NCI-H2196 treated with DMSO at 0.1 percent for 48 hours (cell line): Measurements from ENCODE around the gene ZNF84.

ENCODE experiments used
- DNase-seq: peaks from one replicate; lab custom pipeline; 2025; ENCODE audit not compliant: unreplicated experiment; lab: John Stamatoyannopoulos, UW

Gene ZNF84

GRCh38 chr12:133037207-133038005 lies at the start of gene ZNF84:
ZNF84 (plus strand) TSS chr12:133037509; CDS start chr12:133041468, 3,959 bp downstream.
- peak; percentile 97 for DNase-seq

- DNase-seq: no peak
Measured at GRCh38 chr12:132998741-132999140, 38.6 kb upstream of the ZNF84 start.

GRCh38 chr12:133010657-133011297 lies 26.5 kb upstream of the ZNF84 start:
- no peak for DNase-seq

GRCh38 chr12:133023566-133023965 lies 13.7 kb upstream of the ZNF84 start:
- DNase-seq: no peak

GRCh38 chr12:133026996-133027395 lies 10.3 kb upstream of the ZNF84 start:
- no peak for DNase-seq

GRCh38 chr12:133038118-133038709 lies 905 bp downstream of the ZNF84 start:
- no peak for DNase-seq

- no peak for DNase-seq
Measured at GRCh38 chr12:133046698-133047097, 9.4 kb downstream of the ZNF84 start.

- DNase-seq: no peak
Measured at GRCh38 chr12:133057446-133057845, 20.1 kb downstream of the ZNF84 start.

- no peak for DNase-seq
Measured at GRCh38 chr12:133058203-133059113, 21.1 kb downstream of the ZNF84 start.

- no peak for DNase-seq
Measured at GRCh38 chr12:133061954-133062353, 24.6 kb downstream of the ZNF84 start.

- no peak for DNase-seq
Measured at GRCh38 chr12:133063556-133063955, 26.2 kb downstream of the ZNF84 start.

GRCh38 chr12:133073836-133074235 lies 36.5 kb downstream of the ZNF84 start:
- DNase-seq: no peak

GRCh38 chr12:133080026-133080367 lies 42.7 kb downstream of the ZNF84 start:
- peak; percentile 97 for DNase-seq

GRCh38 chr12:133080368-133081158 lies 43.3 kb downstream of the ZNF84 start, which contains the start of gene ZNF140:
ZNF140 (plus strand) TSS chr12:133080923; CDS start chr12:133081321, 398 bp downstream.
- DNase-seq: peak; percentile 96

GRCh38 chr12:133081159-133081780 lies 44.0 kb downstream of the ZNF84 start:
- no peak for DNase-seq

- DNase-seq: no peak
Measured at GRCh38 chr12:133083345-133083744, 46.0 kb downstream of the ZNF84 start.

GRCh38 chr12:133105620-133106019 lies 68.3 kb downstream of the ZNF84 start:
- DNase-seq: no peak

GRCh38 chr12:133106253-133106652 lies 68.9 kb downstream of the ZNF84 start:
- DNase-seq: no peak

GRCh38 chr12:133107121-133107520 lies 69.8 kb downstream of the ZNF84 start:
- no peak for DNase-seq

GRCh38 chr12:133108150-133108549 lies 70.8 kb downstream of the ZNF84 start:
- DNase-seq: no peak
